GM18498 (cell line): ENCODE results near the gene AIFM3.
"Not testable (repeated sequence)": the region's sequence is repeated elsewhere in the genome, so short reads cannot be mapped to it uniquely, and the experiment has no call there.

Experiments used
- ATAC-seq: cut with Tn5 transposase; IDR thresholded peaks from one replicate; pipeline ENCODE4 v1.9.1; 2021; ENCODE audit warnings: mild to moderate bottlenecking, moderate library complexity; ENCODE audit not compliant: unreplicated experiment

AIFM3 gene

GRCh38 chr22:20957683-20958431 lies 9.2 kb upstream of the AIFM3 start:
- ATAC-seq: no peak

GRCh38 chr22:20959578-20960461 lies 7.2 kb upstream of the AIFM3 start:
- ATAC-seq: no peak

- no peak for ATAC-seq
These were observed 6.4 kb upstream of the AIFM3 start for GRCh38 chr22:20960609-20961008.

GRCh38 chr22:20962491-20962945 lies 4.5 kb upstream of the AIFM3 start:
- ATAC-seq: no peak

GRCh38 chr22:20963201-20964052 lies 3.6 kb upstream of the AIFM3 start:
- no peak for ATAC-seq

- no peak for ATAC-seq
These were observed 2.8 kb upstream of the AIFM3 start for GRCh38 chr22:20964090-20964798.

- ATAC-seq: no peak
These were observed 2.3 kb upstream of the AIFM3 start for GRCh38 chr22:20964799-20965103.

- ATAC-seq: no peak
These were observed 1.8 kb upstream of the AIFM3 start for GRCh38 chr22:20965104-20965887.

- no peak for ATAC-seq
These were observed 883 bp upstream of the AIFM3 start for GRCh38 chr22:20965888-20966855.

GRCh38 chr22:20967697-20968211 lies 699 bp downstream of the AIFM3 start:
- no peak for ATAC-seq

GRCh38 chr22:20968281-20968977 lies 1.4 kb downstream of the AIFM3 start:
- ATAC-seq: no peak

GRCh38 chr22:20970939-20971657 lies 4.0 kb downstream of the AIFM3 start:
- no peak for ATAC-seq

GRCh38 chr22:20972014-20972694 lies 5.1 kb downstream of the AIFM3 start:
- ATAC-seq: not testable (repeated sequence)

GRCh38 chr22:20972933-20973577 lies 6.0 kb downstream of the AIFM3 start:
- ATAC-seq: no peak

GRCh38 chr22:20973634-20974286 lies 6.7 kb downstream of the AIFM3 start:
- ATAC-seq: no peak
